Cardiac muscle cell (in vitro differentiated cells and primary cell): ENCODE measurements around the gene FAN1. TPM values are rescaled to one million over a fixed set of nuclear protein-coding genes. Genes with fewer than 3 reads are reported as not detected.

Experiments used
- DNase-seq, 2 donors: peaks; one replicate each; pipeline versions ENCODE4 v3.0.0 to v3.0.0-alpha.2; 2010 to 2017; ENCODE audit warnings: low read depth in 1 of 2, low spot score in 1 of 2
- H3K27ac ChIP-seq: fragments of 200-600 bp; sonication (generic); 2 replicates; pipeline ENCODE4 v1.5.1; 2016
- H3K27me3 ChIP-seq: fragments of 200-600 bp; sonication (generic); 2 replicates; pipeline ENCODE4 v1.6.0; 2016; ENCODE audit warnings: control low read depth
- H3K36me3 ChIP-seq: fragments of 200-600 bp; sonication (generic); 2 replicates; pipeline ENCODE4 v1.5.1; 2016; ENCODE audit warnings: control low read depth
- H3K4me1 ChIP-seq: fragments of 200-600 bp; sonication (generic); 2 replicates; pipeline ENCODE4 v1.8.1; 2017; ENCODE audit warnings: low read depth, mild to moderate bottlenecking, mixed run types
- H3K4me3 ChIP-seq: fragments of 200-600 bp; sonication (generic); 2 replicates; pipeline ENCODE4 v1.5.1; 2016; ENCODE audit warnings: mild to moderate bottlenecking
- H3K9me3 ChIP-seq: fragments of 200-600 bp; sonication (generic); 2 replicates; pipeline ENCODE4 v1.5.1; 2017; ENCODE audit warnings: low read depth, mild to moderate bottlenecking, control low read depth
- CTCF ChIP-seq: IDR thresholded peaks from 2 replicates; pipeline ENCODE4 v1.5.1; 2012; ENCODE audit warnings: low read depth, mild to moderate bottlenecking, low read length
- polyA plus RNA-seq: library from polyadenylated mRNA; unstranded; fragments of >200 nt; fragmentation: Nextera tagmentation; extraction: Ambion mirVana; gene quantifications from 2 replicates; pipeline ENCODE4 v1.2.1, GENCODE V29; 2016
- total RNA-seq: library from RNA; depleted of rRNA; stranded (reverse); fragments of >200 nt; gene quantifications from 2 replicates; pipeline ENCODE4 v1.2.3, GENCODE V29; 2016

The FAN1 gene
- total and polyA plus RNA-seq, 2 experiments from 2014 or later: 18.3 to 26.8 TPM

- H3K9me3 ChIP-seq: no peaks in the 10 kb centered on the region
- no peak overlapping the region for H3K4me3 ChIP-seq
- H3K27ac ChIP-seq: no peak overlapping the region
- no peaks in the 10 kb centered on the region for H3K27me3 ChIP-seq
- H3K36me3 ChIP-seq: no peaks in the 10 kb centered on the region
- H3K4me1 ChIP-seq: peaks cover 10% of the 10 kb centered on the region
- no peak for TF ChIP-seq CTCF
- DNase-seq: peak in 1 of 2 donors; percentile 4
These were observed 80.4 kb downstream of the FAN1 start for GRCh38 chr15:30984118-30984517.

GRCh38 chr15:30984542-30984941 is 80.8 kb downstream of the FAN1 start:
- no peaks in the 10 kb centered on the region for H3K36me3 ChIP-seq
- no peaks in the 10 kb centered on the region for H3K9me3 ChIP-seq
- TF ChIP-seq CTCF: no peak
- H3K27me3 ChIP-seq: no peaks in the 10 kb centered on the region
- no peak for DNase-seq
- H3K4me3 ChIP-seq: no peak overlapping the region
- no peak overlapping the region for H3K27ac ChIP-seq
- H3K4me1 ChIP-seq: peaks cover 10% of the 10 kb centered on the region

GRCh38 chr15:30985081-30985531 is 81.4 kb downstream of the FAN1 start:
- H3K36me3 ChIP-seq: no peaks in the 10 kb centered on the region
- no peaks in the 10 kb centered on the region for H3K9me3 ChIP-seq
- no peaks in the 10 kb centered on the region for H3K27me3 ChIP-seq
- H3K27ac ChIP-seq: no peak overlapping the region
- peak in 1 of 2 donors; percentile 63 for DNase-seq
- no peak for TF ChIP-seq CTCF
- peaks cover 11% of the 10 kb centered on the region for H3K4me1 ChIP-seq
- no peak overlapping the region for H3K4me3 ChIP-seq

GRCh38 chr15:30990036-30990435 is 86.3 kb downstream of the FAN1 start:
- Histone ChIP-seq H3K27me3 (no peaks in the 10 kb centered on the region), H3K36me3 (no peaks in the 10 kb centered on the region), H3K9me3 (no peaks in the 10 kb centered on the region), H3K4me3 (peak overlapping the region; percentile 96), H3K4me1 (peaks cover 16% of the 10 kb centered on the region), H3K27ac (peak overlapping the region; percentile 98)
- TF ChIP-seq CTCF: no peak
- DNase-seq: no peak

GRCh38 chr15:30990446-30991254 is 86.9 kb downstream of the FAN1 start:
- peak overlapping the region; percentile 96 for H3K4me3 ChIP-seq
- TF ChIP-seq CTCF: no peak
- peak overlapping the region; percentile 98 for H3K27ac ChIP-seq
- no peaks in the 10 kb centered on the region for H3K27me3 ChIP-seq
- no peaks in the 10 kb centered on the region for H3K9me3 ChIP-seq
- H3K36me3 ChIP-seq: no peaks in the 10 kb centered on the region
- peaks cover 13% of the 10 kb centered on the region for H3K4me1 ChIP-seq
- no peak for DNase-seq
